ENCODE results near the gene DHX34.
"Not testable (repeated sequence)": the region's sequence is repeated elsewhere in the genome, so short reads cannot be mapped to it uniquely, and the experiment has no call there.

DHX34 gene

GRCh38 chr19:47323872-47324271 lies 25.2 kb upstream of the DHX34 start:
- no peak for DNase-seq (ENCODE audit: low read depth in 2 of 2)

- DNase-seq (ENCODE audit: low read depth in 2 of 2): no peak
These were observed 24.6 kb upstream of the DHX34 start for GRCh38 chr19:47324502-47324901.

- no peak for DNase-seq (ENCODE audit: low read depth in 2 of 2)
These were observed 18.6 kb upstream of the DHX34 start for GRCh38 chr19:47330466-47330869.

GRCh38 chr19:47331490-47331889 lies 17.6 kb upstream of the DHX34 start:
- DNase-seq (ENCODE audit: low read depth in 2 of 2): no peak

- no peak for DNase-seq (ENCODE audit: low read depth in 2 of 2)
These were observed 17.1 kb upstream of the DHX34 start, which contains the start of gene C5AR2 for GRCh38 chr19:47331931-47332547. TSS of gene C5AR2 (plus strand) at chr19:47332175. CDS start at chr19:47340800, 8,625 bp downstream.

GRCh38 chr19:47336765-47337718 lies 12.1 kb upstream of the DHX34 start:
- not testable (repeated sequence) for DNase-seq (ENCODE audit: low read depth in 2 of 2)

GRCh38 chr19:47339196-47339880 lies 9.8 kb upstream of the DHX34 start:
- DNase-seq (ENCODE audit: low read depth in 2 of 2): no peak

- no peak for DNase-seq (ENCODE audit: low read depth in 2 of 2)
These were observed 8.5 kb upstream of the DHX34 start for GRCh38 chr19:47340477-47341208.

GRCh38 chr19:47341734-47342133 lies 7.4 kb upstream of the DHX34 start:
- DNase-seq (ENCODE audit: low read depth in 2 of 2): no peak

GRCh38 chr19:47343194-47343802 lies 5.8 kb upstream of the DHX34 start:
- DNase-seq (ENCODE audit: low read depth in 2 of 2): no peak

GRCh38 chr19:47344425-47344824 lies 4.7 kb upstream of the DHX34 start:
- DNase-seq (ENCODE audit: low read depth in 2 of 2): no peak

GRCh38 chr19:47346024-47346423 lies 3.1 kb upstream of the DHX34 start:
- DNase-seq (ENCODE audit: low read depth in 2 of 2): not testable (repeated sequence)

- no peak for DNase-seq (ENCODE audit: low read depth in 2 of 2)
These were observed 1.5 kb downstream of the DHX34 start for GRCh38 chr19:47350630-47351029.

- no peak for DNase-seq (ENCODE audit: low read depth in 2 of 2)
These were observed 2.4 kb downstream of the DHX34 start for GRCh38 chr19:47351548-47351947.

- no peak for DNase-seq (ENCODE audit: low read depth in 2 of 2)
These were observed 3.0 kb downstream of the DHX34 start for GRCh38 chr19:47352095-47352494.

GRCh38 chr19:47353307-47353712 lies 4.2 kb downstream of the DHX34 start:
- DNase-seq (ENCODE audit: low read depth in 2 of 2): no peak

- no peak for DNase-seq (ENCODE audit: low read depth in 2 of 2)
These were observed 7.8 kb downstream of the DHX34 start for GRCh38 chr19:47356900-47357299.

GRCh38 chr19:47357788-47358680 lies 8.9 kb downstream of the DHX34 start:
- no peak for DNase-seq (ENCODE audit: low read depth in 2 of 2)

GRCh38 chr19:47358936-47359335 lies 9.8 kb downstream of the DHX34 start:
- DNase-seq (ENCODE audit: low read depth in 2 of 2): no peak

- DNase-seq (ENCODE audit: low read depth in 2 of 2): no peak
These were observed 13.2 kb downstream of the DHX34 start for GRCh38 chr19:47362321-47362720.

Data from stimulated activated CD8-positive, alpha-beta memory T cell treated with anti-CD3 and anti-CD28 coated beads, Interleukin-7, amount 100 ng/mL, for 4 hours (primary cell).